Esophagus squamous epithelium (tissue), 5 donors: ENCODE measurements around the gene FBXO8. TPM values are rescaled to one million over a fixed set of nuclear protein-coding genes. Genes with fewer than 3 reads are reported as not detected.

ENCODE experiments used
- DNase-seq: peaks from one replicate; lab custom pipeline; 2025; lab: John Stamatoyannopoulos, UW
- H3K27ac ChIP-seq, 4 donors: fragments of 200-600 bp; sonication (generic); one replicate each; pipeline ENCODE4 v1.5.1; 2016 to 2019; ENCODE audit warnings: mild to moderate bottlenecking in 1 of 4
- H3K27me3 ChIP-seq, 4 donors: fragments of 200-600 bp; sonication (generic); 1 replicate in 3 of 4; 2 replicates in 1 of 4; pipeline versions ENCODE4 v1.5.1 to v1.6.0; 2017 to 2021; ENCODE audit warnings: antibody characterized with exemption in 1 of 4
- H3K36me3 ChIP-seq, 3 donors: fragments of 200-600 bp; sonication (generic); one replicate each; pipeline ENCODE4 v1.5.1; 2016 to 2019
- H3K4me1 ChIP-seq, 3 donors: fragments of 200-600 bp; sonication (generic); one replicate each; pipeline ENCODE4 v1.5.1; 2017 to 2019
- H3K4me3 ChIP-seq, 4 donors: fragments of 200-600 bp; sonication (generic); 1 replicate in 3 of 4; 2 replicates in 1 of 4; pipeline ENCODE4 v1.5.1; 2016 to 2019; ENCODE audit warnings: mild to moderate bottlenecking in 2 of 4, moderate library complexity in 1 of 4
- H3K9me3 ChIP-seq, 3 donors: fragments of 200-600 bp; sonication (generic); one replicate each; pipeline ENCODE4 v1.5.1; 2016 to 2019
- POLR2A ChIP-seq, 4 donors: fragments of 450-650 bp; IDR thresholded peaks; one replicate each; pipeline ENCODE4 v1.6.1; 2017; ENCODE audit warnings: antibody characterized with exemption in 4 of 4, mild to moderate bottlenecking in 4 of 4, moderate library complexity in 3 of 4
- WGBS, 2 donors: methylation state at CpG; one replicate each; pipeline ENCODE4 v1.1.5; 2018; 5-methylcytosine and 5-hydroxymethylcytosine counted together
- intact Hi-C: fragments of 100-400 bp; cut with DNase I; formaldehyde crosslinking; loops from one replicate; pipeline ENCODE4 v1.15.0; 2022
- total RNA-seq, 4 donors: library from RNA; depleted of rRNA; stranded (reverse); fragments of >200 nt; gene quantifications; one replicate each; pipeline ENCODE4 v1.1.0, GENCODE V29; 2016
- TF ChIP-seq, protein P1 (sequence below), 6 experiments: fragments of 450-650 bp in 4 of 6; fragments of 200-600 bp in 2 of 6; sonication (generic) in 2 of 6; IDR thresholded peaks; one replicate each; pipeline ENCODE4 v1.5.1; 2016 to 2019; ENCODE audit warnings: antibody characterized with exemption in 6 of 6, mild to moderate bottlenecking in 4 of 6, moderate library complexity in 4 of 6
- donor health status: DM: yes; HTN: yes; CAD: no.

FBXO8 gene
- total RNA-seq, 4 donors from 2014 or later, result 19.1 to 38.0 (median 26.4) TPM

DNA sequence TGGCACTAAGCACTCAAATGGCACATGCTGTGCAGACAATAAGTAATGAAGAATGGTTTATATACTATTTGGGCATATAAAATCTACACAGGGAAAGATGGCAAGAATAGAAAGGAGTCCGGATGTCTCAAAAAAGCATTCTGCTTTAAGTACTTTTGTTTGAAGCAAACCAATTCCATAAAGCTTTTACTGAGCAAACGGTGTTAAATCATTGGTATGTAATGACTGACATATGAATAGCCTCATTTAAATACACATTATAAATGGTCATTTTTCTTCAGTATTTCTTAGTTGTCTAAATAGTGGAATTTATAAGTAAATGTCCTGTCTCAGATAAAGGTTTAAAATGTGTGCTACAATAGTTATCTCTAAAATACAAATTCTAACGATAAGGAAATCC, 6.0 kb downstream of the FBXO8 start:
- Histone ChIP-seq H3K4me3 (no peak overlapping the region), H3K36me3 (peaks cover 0 to 12% (median 0%) of the 10 kb centered on the region in 3 donors), H3K27ac (no peak overlapping the region), H3K27me3 (no peaks in the 10 kb centered on the region), H3K4me1 (peaks cover 3 to 36% (median 8%) of the 10 kb centered on the region in 3 donors), H3K9me3 (no peaks in the 10 kb centered on the region)
- TF ChIP-seq, protein P1, sequence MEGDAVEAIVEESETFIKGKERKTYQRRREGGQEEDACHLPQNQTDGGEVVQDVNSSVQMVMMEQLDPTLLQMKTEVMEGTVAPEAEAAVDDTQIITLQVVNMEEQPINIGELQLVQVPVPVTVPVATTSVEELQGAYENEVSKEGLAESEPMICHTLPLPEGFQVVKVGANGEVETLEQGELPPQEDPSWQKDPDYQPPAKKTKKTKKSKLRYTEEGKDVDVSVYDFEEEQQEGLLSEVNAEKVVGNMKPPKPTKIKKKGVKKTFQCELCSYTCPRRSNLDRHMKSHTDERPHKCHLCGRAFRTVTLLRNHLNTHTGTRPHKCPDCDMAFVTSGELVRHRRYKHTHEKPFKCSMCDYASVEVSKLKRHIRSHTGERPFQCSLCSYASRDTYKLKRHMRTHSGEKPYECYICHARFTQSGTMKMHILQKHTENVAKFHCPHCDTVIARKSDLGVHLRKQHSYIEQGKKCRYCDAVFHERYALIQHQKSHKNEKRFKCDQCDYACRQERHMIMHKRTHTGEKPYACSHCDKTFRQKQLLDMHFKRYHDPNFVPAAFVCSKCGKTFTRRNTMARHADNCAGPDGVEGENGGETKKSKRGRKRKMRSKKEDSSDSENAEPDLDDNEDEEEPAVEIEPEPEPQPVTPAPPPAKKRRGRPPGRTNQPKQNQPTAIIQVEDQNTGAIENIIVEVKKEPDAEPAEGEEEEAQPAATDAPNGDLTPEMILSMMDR (IDR thresholded peaks at IDR 0.05), result no peak
- TF ChIP-seq POLR2A (IDR thresholded peaks at IDR 0.05), result no peak
- WGBS, 2 donors, result 72 to 83% methylated on average over 3 of the region's 3 CpGs
- intact Hi-C loops, result no loop called here
- DNase-seq, result no peak

DNA sequence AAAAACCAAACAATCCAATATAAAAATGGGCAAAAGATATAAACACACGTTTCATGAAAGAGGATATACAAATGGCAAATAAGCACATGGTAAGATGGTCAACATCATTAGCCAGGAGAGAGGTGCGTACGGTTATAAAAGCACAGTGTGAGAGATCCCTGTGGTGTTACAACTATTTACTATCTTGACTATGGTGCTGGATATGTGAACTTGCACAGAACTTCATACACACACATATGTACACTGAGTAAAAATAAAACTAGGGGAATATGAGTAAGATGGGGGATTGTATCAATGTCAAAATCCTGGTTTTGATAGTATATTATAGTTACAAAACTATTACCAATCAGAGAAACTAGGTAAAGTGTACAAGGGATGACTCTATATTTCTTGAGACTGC, 8.4 kb downstream of the FBXO8 start:
- peaks cover 0 to 17% (median 0%) of the 10 kb centered on the region in 3 donors for H3K4me1 ChIP-seq
- H3K9me3 ChIP-seq, result no peaks in the 10 kb centered on the region
- intact Hi-C loops, result no loop called here
- peaks cover 0 to 9% (median 0%) of the 10 kb centered on the region in 3 donors for H3K36me3 ChIP-seq
- no peak for TF ChIP-seq POLR2A (IDR thresholded peaks at IDR 0.05)
- TF ChIP-seq, protein P1 (IDR thresholded peaks at IDR 0.05), result no peak
- H3K27ac ChIP-seq, result no peak overlapping the region
- H3K27me3 ChIP-seq, result no peaks in the 10 kb centered on the region
- 74 to 81% methylated on average over 3 of the region's 3 CpGs for WGBS, 2 donors
- H3K4me3 ChIP-seq, result no peak overlapping the region
- no peak for DNase-seq

DNA sequence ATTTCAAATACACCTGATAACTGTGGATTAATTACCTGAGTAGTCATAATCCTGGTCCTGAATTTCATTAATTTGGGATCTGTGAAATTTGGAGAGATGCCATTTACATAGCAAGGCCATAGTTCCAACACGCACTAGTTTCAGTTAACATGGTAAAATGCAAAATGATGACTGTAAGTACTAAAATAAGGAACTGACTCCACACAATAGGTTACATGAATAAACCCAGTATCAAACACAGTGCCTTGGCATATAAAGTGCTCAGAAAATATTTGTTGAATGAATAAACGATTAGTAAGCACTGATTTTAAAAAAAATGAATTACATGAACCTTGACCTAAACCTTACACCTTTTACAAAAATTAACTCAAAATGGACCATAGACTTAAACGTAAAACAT, 9.0 kb downstream of the FBXO8 start:
- intact Hi-C loops, result no loop called here
- WGBS, 2 donors, result 62 to 77% methylated on average over 3 of the region's 3 CpGs
- H3K4me1 ChIP-seq, result peaks cover 0 to 17% (median 0%) of the 10 kb centered on the region in 3 donors
- H3K36me3 ChIP-seq, result peaks cover 0 to 5% (median 0%) of the 10 kb centered on the region in 3 donors
- TF ChIP-seq POLR2A (IDR thresholded peaks at IDR 0.05), result no peak
- TF ChIP-seq, protein P1 (IDR thresholded peaks at IDR 0.05), result no peak
- H3K9me3 ChIP-seq, result no peaks in the 10 kb centered on the region
- H3K4me3 ChIP-seq, result no peak overlapping the region
- H3K27ac ChIP-seq, result no peak overlapping the region
- no peak for DNase-seq
- H3K27me3 ChIP-seq, result no peaks in the 10 kb centered on the region

DNA sequence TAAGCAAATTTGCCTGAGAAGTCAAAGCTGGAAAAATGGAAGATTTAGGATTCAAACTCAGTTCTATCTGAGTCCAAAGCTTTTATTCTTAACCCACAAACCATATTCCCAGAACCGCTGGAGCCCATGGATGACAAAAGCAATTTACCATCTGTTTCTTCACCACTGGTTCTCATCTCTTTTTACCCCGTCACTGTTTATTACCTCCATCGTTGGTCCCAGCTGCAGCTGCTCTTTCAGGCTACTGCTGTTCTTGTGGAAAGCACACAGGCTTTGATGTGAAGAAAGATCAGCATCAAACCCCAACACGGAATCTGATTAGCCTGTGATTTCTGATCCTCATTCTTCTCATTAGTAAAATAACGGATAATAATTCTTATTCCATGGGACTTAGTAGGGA, 9.5 kb downstream of the FBXO8 start:
- TF ChIP-seq, protein P1 (IDR thresholded peaks at IDR 0.05), result no peak
- TF ChIP-seq POLR2A (IDR thresholded peaks at IDR 0.05), result no peak
- intact Hi-C loops, result no loop called here
- H3K9me3 ChIP-seq, result no peaks in the 10 kb centered on the region
- H3K4me3 ChIP-seq, result no peak overlapping the region
- H3K36me3 ChIP-seq, result peaks cover 0 to 5% (median 0%) of the 10 kb centered on the region in 3 donors
- 92 to 93% methylated on average over 5 of the region's 5 CpGs for WGBS, 2 donors
- H3K27ac ChIP-seq, result no peak overlapping the region
- H3K27me3 ChIP-seq, result no peaks in the 10 kb centered on the region
- DNase-seq, result no peak
- H3K4me1 ChIP-seq, result peaks cover 0 to 17% (median 0%) of the 10 kb centered on the region in 3 donors

DNA sequence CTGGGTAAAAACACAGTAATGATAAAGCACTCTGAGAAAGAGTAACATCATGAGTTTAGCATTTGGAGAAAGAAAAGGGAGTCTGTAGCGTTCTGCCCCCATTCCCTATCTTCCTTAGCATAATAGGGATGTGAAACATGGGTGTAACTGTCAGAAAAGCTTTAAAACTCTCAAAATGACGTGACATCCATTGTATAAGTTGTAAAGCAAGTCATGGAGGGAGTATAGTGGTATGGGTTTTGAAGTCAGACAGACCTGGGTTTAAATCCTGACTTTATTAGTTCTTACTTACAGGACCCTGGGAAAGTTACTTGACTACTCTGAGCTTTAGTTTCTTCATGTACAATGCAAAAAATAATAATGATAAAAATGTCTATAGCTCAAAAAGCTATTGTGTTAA, 17.1 kb downstream of the FBXO8 start:
- no peak for TF ChIP-seq POLR2A (IDR thresholded peaks at IDR 0.05)
- TF ChIP-seq, protein P1 (IDR thresholded peaks at IDR 0.05), result no peak
- H3K36me3 ChIP-seq, result peaks cover 0 to 21% (median 0%) of the 10 kb centered on the region in 3 donors
- intact Hi-C loops, result no loop called here
- DNase-seq, result no peak
- H3K4me1 ChIP-seq, result peaks cover 0 to 9% (median 0%) of the 10 kb centered on the region in 3 donors
- WGBS, 2 donors, result 65 to 75% methylated on average over 2 of the region's 2 CpGs
- no peak overlapping the region for H3K27ac ChIP-seq
- no peaks in the 10 kb centered on the region for H3K27me3 ChIP-seq
- no peak overlapping the region for H3K4me3 ChIP-seq
- H3K9me3 ChIP-seq, result no peaks in the 10 kb centered on the region
